ENCODE data around the gene SPPL2B. TPM values are rescaled to one million over a fixed set of nuclear protein-coding genes. Genes with fewer than 3 reads are reported as not detected.

Gene SPPL2B
- total RNA-seq, 1 experiment from 2014 or later: 76.0 TPM

- Histone ChIP-seq H3K4me3 (ENCODE audit: low read depth in 2 of 2, low read length in 2 of 2) (no peak overlapping the region), H3K9me3 (ENCODE audit: control insufficient read depth, insufficient read depth, low read depth, low read length) (no peaks in the 10 kb centered on the region), H3K36me3 (ENCODE audit: control insufficient read depth, insufficient read depth, low read length) (no peaks in the 10 kb centered on the region), H3K27me3 (ENCODE audit: control insufficient read depth, insufficient read depth, low read length) (no peaks in the 10 kb centered on the region), H3K27ac (ENCODE audit: low read length) (no peak overlapping the region), H3K4me1 (ENCODE audit: control insufficient read depth, insufficient read depth, low read length) (peaks cover 7% of the 10 kb centered on the region; the same call in 1 of the 2 replicates)
- ChIA-PET POLR2A (no interaction called here), CTCF (interaction anchor here (1.2 kb wide), 1 partner anchor 16 kb away, joined by 3 read pairs; no protein-coding TSS in a partner anchor)
- no peak for ATAC-seq
- intact Hi-C loops (cut with micrococcal nuclease; ENCODE audit: unreplicated experiment) (no loop called here), in situ Hi-C loops (cut with HindIII; ENCODE audit: low pct_unique_long_range_greater_than_20kb, low sequenced_read_pairs) (no loop called here)
- DNase-seq (ENCODE audit: low read depth, low spot score): no peak
- BruUV-seq (replicated peaks): no TSS peak
- TF ChIP-seq POLR2AphosphoS5 (IDR thresholded peaks at IDR 0.05; ENCODE audit: low read depth, low read length): no peak
- TF ChIP-seq SIN3A (IDR thresholded peaks at IDR 0.05; ENCODE audit: borderline replicate concordance, insufficient read depth, low read depth, low read length): no peak
- no peak for TF ChIP-seq TCF7L2 (IDR thresholded peaks at IDR 0.05; ENCODE audit: low read depth, low read length)
- no peak for TF ChIP-seq REST (IDR thresholded peaks at IDR 0.05; ENCODE audit: insufficient read depth in 1 of 2, low read depth in 2 of 2, low read length in 1 of 2)
- TF ChIP-seq CTCF (IDR thresholded peaks at IDR 0.05): no peak
These were observed 52.8 kb downstream of the SPPL2B start for GRCh38 chr19:2381148-2381820.

- H3K36me3 ChIP-seq (ENCODE audit: control insufficient read depth, insufficient read depth, low read length): no peaks in the 10 kb centered on the region
- ChIA-PET CTCF (no interaction called here), POLR2A (no interaction called here)
- ATAC-seq: no peak
- peaks cover 7% of the 10 kb centered on the region; the same call in 1 of the 2 replicates for H3K4me1 ChIP-seq (ENCODE audit: control insufficient read depth, insufficient read depth, low read length)
- in situ Hi-C loops (cut with HindIII; ENCODE audit: low pct_unique_long_range_greater_than_20kb, low sequenced_read_pairs): no loop called here
- no peaks in the 10 kb centered on the region for H3K9me3 ChIP-seq (ENCODE audit: control insufficient read depth, insufficient read depth, low read depth, low read length)
- H3K4me3 ChIP-seq (ENCODE audit: low read depth in 2 of 2, low read length in 2 of 2): no peak overlapping the region
- TF ChIP-seq REST (IDR thresholded peaks at IDR 0.05; ENCODE audit: insufficient read depth in 1 of 2, low read depth in 2 of 2, low read length in 1 of 2) (no peak), CTCF (IDR thresholded peaks at IDR 0.05) (no peak)
- DNase-seq (ENCODE audit: low read depth, low spot score): no peak
- H3K27ac ChIP-seq (ENCODE audit: low read length): no peak overlapping the region
- intact Hi-C loops (cut with micrococcal nuclease; ENCODE audit: unreplicated experiment): no loop called here
- no TSS peak for BruUV-seq (replicated peaks)
- no peaks in the 10 kb centered on the region for H3K27me3 ChIP-seq (ENCODE audit: control insufficient read depth, insufficient read depth, low read length)
These were observed 54.2 kb downstream of the SPPL2B start for GRCh38 chr19:2382530-2383222.

All from Panc1 (cell line).